Gastrocnemius medialis (tissue), 4 donors: ENCODE results near the gene CHCHD10.

ENCODE experiments used
- POLR2A ChIP-seq, 2 donors: fragments of 450-650 bp; IDR thresholded peaks; one replicate each; pipeline ENCODE4 v1.6.1; 2017; ENCODE audit warnings: antibody characterized with exemption in 2 of 2, mild to moderate bottlenecking in 2 of 2, moderate library complexity in 2 of 2
- TF ChIP-seq, protein P1 (sequence below), 5 experiments: fragments of 450-650 bp in 3 of 5; fragments of 200-600 bp in 2 of 5; sonication (generic) in 2 of 5; IDR thresholded peaks in 4 of 5; conservative IDR thresholded peaks in 1 of 5; 1 replicate in 4 of 5; 2 replicates in 1 of 5; pipeline ENCODE4 v1.5.1; 2016 to 2019; ENCODE audit warnings: antibody characterized with exemption in 5 of 5, mild to moderate bottlenecking in 3 of 5, moderate library complexity in 3 of 5

DNA sequence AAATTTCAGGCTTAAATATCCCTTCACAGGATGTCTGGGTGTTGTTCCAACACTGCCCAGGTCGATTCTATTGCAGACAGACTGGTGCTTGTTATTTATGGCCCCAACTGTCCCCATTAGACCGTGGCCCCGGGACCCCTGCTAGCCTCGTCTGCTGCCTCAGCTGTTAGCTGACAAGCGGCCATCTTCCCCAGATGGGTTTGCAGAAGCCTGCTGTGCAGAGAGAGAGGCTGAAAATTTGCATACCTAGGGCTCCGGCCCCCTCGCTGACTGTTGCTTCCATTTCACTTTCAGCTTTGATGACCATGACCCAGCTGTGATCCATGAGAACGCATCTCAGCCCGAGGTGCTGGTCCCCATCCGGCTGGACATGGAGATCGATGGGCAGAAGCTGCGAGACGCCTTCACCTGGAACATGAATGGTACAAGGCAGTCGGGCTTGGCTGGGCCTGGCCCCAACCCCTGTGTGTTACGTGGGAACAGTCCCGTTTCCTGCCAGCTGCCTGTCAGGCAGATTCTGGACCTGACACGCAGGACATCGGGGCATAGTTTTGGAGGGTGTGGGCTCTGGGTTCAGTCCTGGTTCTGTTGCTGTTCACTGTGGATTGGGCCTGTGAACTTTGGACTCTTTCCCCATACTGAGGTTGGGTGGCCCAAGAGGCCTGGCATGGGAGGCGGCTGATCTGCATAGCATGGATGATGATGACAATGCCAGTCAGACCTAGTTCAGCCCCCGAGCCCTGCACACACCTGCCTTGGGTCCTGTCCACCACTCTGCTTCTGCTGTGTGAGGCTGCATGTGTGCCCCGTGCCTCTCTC, 35.4 kb upstream of the CHCHD10 start:
- TF ChIP-seq, protein P1, sequence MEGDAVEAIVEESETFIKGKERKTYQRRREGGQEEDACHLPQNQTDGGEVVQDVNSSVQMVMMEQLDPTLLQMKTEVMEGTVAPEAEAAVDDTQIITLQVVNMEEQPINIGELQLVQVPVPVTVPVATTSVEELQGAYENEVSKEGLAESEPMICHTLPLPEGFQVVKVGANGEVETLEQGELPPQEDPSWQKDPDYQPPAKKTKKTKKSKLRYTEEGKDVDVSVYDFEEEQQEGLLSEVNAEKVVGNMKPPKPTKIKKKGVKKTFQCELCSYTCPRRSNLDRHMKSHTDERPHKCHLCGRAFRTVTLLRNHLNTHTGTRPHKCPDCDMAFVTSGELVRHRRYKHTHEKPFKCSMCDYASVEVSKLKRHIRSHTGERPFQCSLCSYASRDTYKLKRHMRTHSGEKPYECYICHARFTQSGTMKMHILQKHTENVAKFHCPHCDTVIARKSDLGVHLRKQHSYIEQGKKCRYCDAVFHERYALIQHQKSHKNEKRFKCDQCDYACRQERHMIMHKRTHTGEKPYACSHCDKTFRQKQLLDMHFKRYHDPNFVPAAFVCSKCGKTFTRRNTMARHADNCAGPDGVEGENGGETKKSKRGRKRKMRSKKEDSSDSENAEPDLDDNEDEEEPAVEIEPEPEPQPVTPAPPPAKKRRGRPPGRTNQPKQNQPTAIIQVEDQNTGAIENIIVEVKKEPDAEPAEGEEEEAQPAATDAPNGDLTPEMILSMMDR (IDR thresholded peaks at IDR 0.05 in 4 of 5, conservative IDR thresholded peaks at IDR 0.05 in 1 of 5), result no peak
- TF ChIP-seq POLR2A (IDR thresholded peaks at IDR 0.05), result no peak
